ENCODE measurements around the gene ANKRD10.

Gene ANKRD10

GRCh38 chr13:110830800-110831371, 84.0 kb downstream of the ANKRD10 start:
- no peak for DNase-seq (ENCODE audit: low read depth)

GRCh38 chr13:110830331-110830730, 84.5 kb downstream of the ANKRD10 start:
- DNase-seq (ENCODE audit: low read depth), result no peak

GRCh38 chr13:110829486-110829885, 85.4 kb downstream of the ANKRD10 start:
- DNase-seq (ENCODE audit: low read depth), result no peak

GRCh38 chr13:110828705-110829104, 86.2 kb downstream of the ANKRD10 start:
- DNase-seq (ENCODE audit: low read depth), result no peak
